Stimulated activated naive CD8-positive, alpha-beta T cell treated with anti-CD3 and anti-CD28 coated beads, Interleukin-15, Interleukin-2, amounts not matched to agents 100 U/mL and 50 U/mL, for 24 hours (primary cell): ENCODE data around the gene KRTAP5-5.
A peak's percentile ranks its signal among the peaks of the same experiment; 100 is the strongest.
"Not testable (repeated sequence)": the region's sequence is repeated elsewhere in the genome, so short reads cannot be mapped to it uniquely, and the experiment has no call there.

Experiments
- ATAC-seq: fragments of 150-1000 bp; cut with Tn5 transposase; one replicate; pipeline ENCODE4 v1.10.0; 2021
- DNase-seq: peaks from one replicate; pipeline ENCODE4 v3.0.0; 2021

The KRTAP5-5 gene

GRCh38 chr11:1642288-1643145, 12.9 kb downstream of the KRTAP5-5 start:
- DNase-seq (no peak), ATAC-seq (no peak)

- no peak for ATAC-seq
- DNase-seq, result no peak
Measured at GRCh38 chr11:1643146-1643690, 13.6 kb downstream of the KRTAP5-5 start.

DNA sequence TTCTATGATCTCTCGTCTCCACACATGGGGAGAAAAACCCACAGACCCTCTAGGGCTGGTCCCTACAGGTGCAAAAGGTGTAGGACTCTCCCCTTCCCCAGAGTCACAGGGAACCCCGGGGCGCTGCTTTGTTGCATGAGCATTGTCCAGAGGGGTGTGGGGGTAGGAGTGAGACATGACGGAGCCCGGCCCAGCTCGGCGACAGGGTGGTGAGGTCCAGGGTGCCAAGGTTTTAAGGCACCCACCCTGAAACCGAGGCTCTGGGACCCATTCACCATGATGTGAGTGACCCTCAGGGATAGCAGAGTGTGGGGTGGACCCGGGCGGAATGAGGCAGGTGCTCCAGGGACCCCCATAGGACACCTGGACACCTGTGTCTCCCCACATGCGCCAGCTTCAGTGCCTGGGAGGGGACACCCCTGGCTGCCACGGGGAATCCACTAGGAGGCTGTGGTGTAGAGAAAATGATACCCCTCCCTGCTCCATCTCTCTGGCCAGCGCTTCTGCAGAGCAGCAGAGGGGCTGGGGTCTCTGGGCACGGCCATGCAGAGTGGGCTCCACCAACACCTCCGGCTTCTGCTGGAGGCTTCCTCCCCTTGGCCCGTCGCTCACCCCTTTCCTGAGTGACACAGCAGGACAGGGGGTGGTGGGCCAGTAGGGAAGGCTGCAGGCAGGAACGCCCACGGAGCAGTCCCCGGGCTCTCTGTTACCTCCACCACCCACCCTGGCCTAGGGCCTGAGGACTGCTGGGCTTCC, 15.2 kb downstream of the KRTAP5-5 start:
- DNase-seq (no peak), ATAC-seq (no peak)

DNA sequence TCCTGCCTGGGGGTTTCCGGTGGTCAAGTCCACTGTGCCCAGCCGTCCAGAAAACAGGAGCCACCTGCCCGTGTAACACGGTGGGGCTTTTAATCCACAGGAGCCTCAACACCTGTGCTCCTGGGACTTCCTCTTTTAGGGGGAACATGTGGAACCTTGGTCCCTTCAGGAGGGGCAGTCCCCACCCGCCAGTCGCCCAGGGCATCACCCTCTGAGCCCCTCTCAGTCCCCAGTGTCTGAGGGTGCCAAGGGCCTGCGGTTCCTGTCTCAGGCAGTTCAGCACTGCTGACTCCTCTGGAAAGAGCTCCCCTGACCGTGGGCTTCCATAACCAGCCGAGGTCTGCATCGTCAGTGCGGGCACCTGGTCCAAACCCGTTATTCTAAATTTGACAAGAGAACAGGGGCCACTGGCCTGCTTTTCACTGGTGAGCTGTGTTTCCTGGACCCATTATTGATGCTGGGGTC, 15.8 kb downstream of the KRTAP5-5 start:
- no peak for DNase-seq
- no peak for ATAC-seq

DNA sequence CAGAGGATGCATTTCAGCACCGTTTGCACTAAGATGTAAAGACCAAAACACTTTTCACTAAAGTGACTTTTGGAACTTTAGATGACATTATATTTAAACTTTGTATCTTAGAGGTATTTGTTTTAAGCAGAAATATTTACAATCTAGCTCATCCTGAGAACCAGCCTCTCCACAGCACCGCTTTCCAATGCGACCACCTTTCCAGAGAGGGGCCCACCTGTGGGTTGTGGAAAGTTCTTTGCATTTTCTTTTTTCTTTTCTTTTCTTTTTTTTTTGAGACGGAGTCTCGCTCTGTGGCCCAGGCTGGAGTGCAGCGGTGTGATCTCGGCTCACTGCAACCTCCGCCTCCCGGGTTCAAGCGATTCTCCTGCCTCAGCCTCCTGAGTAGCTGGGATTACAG, 17.0 kb downstream of the KRTAP5-5 start:
- not testable (repeated sequence) for ATAC-seq

DNA sequence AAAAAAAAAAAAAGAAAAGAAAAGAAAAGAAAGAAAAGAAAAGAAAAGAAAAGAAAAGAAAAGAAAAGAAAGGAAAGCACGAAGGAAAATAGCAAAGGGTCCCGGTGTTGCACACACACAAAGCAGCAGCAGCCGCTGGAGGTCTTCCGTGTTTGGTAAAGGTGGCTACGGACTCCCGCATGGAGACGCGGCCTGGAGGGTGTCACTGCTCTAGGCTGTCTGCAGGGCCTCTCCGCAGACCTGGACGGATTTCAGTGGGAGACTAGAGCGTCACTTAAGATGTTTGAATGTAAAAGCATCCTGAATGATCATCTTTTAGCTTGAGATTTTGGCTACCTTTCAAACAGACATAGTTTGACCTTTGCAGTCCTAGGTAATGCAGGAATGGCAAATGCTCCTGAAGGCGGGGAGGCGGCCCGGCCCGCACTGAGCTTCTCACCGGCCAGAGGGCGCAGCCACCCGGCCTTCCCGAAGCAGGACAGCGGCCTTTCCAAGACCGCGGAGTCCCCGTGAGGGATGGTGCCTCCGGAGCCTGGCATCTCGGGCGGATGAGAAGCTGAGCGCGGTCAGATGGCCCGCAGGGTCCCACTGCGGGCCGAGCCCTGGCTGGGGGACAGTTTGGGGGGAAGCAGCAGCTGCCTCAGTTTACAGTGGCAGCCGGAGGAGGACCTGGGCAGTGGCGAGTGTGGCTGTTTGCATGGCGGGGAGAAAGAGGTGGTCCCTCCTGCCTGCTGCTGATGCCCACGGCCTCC, 18.5 kb downstream of the KRTAP5-5 start:
- DNase-seq, result no peak
- ATAC-seq, result no peak

More for the DNA sequence above, 17.0 kb downstream of the KRTAP5-5 start:
- not testable (repeated sequence) for DNase-seq

DNA sequence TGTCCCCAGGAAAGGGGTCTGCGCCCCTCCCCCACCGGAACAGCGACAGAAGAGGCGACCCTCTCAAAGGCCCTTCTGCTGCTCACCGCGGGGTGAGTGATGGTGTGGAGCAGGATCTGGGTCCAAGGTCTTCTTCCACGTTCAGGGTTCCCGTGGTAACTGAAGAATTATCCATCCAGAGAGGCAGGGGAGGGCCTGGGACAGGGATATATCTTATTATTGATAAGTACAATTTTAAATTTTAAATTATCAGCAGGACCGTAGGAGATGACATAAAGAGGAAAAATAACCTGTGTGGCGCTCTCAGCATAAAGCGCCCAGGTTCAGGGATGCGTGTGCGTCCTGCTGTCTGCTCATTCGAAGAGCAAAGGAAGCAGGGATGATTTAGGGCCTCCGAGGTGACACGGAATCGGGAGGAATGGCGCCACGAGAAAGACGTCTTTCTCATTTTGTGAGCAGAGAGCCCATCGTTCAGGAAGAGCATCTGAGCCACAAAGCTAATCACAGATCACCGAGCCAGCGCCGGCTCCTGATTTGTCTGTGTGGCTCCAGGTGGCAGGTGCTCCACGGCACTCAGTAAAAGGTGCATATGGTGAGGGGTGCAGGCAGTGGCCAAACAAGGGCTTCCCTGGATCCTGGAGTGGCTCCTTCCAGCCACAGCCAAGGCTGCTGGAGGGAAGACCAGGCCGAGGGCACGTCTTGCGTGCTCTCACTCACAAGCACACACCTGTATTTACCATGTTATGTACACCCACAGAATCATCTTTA, 19.3 kb downstream of the KRTAP5-5 start:
- no peak for ATAC-seq
- DNase-seq, result no peak

- DNase-seq (no peak), ATAC-seq (no peak)
Measured at GRCh38 chr11:1650034-1650917, 20.7 kb downstream of the KRTAP5-5 start.

DNA sequence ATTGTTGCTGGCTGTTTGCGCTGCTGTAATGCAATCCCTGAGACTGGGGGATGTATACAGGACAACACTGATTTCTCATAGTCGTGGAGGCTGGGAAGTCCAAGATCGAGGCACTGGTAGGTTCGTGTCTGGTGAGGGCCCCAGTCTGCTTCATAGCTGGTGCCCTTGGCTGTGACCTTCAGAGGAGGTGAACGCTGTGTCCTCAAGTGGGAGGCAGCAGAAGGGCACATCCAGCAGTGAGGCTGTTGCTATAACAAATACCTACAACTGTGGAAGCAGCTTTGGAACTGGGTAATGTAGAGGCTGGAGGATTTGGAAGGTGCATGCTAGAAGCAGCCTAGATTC, 21.3 kb downstream of the KRTAP5-5 start:
- no peak for ATAC-seq

GRCh38 chr11:1651411-1651980, 21.9 kb downstream of the KRTAP5-5 start:
- no peak for ATAC-seq

More for the DNA sequence above, 21.3 kb downstream of the KRTAP5-5 start:
- DNase-seq, result no peak

DNA sequence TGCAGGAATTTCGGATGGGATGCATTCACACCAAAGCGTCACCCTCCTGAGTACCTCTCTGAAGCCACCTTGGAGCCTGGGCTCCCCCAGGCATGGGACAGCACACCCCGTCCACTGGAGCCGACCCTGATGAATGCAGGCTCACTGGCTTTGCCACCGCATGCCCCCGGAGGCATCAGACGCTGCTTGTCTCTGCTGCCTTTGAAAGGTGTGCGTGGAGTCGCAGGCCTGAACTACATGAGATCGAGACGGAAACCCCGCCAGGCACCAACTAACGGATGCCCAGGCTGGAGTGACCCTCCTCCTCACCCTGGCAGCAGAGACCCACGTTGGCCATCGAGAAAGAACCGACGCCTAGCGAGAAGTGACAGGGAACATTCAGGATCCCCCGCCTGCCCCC, 22.5 kb downstream of the KRTAP5-5 start:
- ATAC-seq, result no peak
- no peak for DNase-seq

More at GRCh38 chr11:1651411-1651980, 21.9 kb downstream of the KRTAP5-5 start:
- DNase-seq, result no peak

DNA sequence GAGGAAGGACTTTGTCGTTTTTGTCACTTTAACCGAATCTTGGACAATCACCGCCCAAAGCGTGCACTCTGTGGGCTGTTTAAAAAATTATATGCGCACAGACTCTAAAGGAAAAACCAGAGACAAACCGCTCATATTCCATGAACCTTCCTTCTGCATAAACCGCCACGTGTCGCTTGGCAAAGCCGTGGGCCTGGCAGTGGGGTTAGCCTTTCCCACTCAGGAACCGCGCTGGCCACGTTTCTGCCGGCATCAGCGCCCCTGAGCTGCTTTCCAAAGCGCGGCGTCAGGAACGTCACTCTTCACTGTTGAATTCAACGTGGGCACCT, 22.8 kb downstream of the KRTAP5-5 start:
- ATAC-seq (no peak), DNase-seq (no peak)

DNA sequence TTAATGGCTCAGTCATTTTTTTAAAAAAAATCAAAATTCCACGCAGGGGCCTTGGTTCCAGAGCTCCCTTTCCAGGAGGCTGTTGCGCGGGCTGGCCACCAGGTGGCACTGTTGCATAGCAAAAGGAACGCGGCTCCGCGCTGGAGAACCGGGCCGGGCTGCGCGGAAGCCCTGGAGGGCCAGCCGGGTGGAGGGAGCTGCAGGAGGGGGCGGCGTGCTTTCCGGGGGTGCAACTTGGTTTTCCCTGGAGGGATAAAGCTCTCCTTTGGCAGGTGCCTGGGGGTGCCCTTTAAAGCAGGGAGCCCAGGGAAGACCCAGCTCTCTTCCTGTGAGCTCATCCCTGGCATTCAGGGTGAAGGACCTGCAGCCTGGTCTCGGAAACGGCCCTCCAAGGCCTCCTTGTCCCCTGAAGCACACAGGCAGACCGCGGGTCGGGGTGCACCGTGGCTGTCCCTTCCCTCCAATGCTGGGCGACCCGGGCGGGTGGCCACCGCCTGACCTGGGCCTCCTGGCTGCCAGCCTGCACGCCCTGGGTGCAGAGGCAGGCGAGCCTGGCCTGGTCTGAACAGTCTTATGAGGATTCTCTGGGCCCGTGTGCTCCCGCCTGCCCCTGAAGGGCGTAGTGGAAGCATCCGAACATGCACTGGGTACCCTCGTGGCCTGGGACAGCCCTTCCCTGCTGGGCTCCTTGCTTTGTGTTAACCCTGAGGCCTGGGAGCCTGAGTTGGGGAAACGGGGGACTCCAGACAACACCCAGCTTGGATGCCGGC, 23.4 kb downstream of the KRTAP5-5 start:
- DNase-seq (peak; percentile 83), ATAC-seq (peak; percentile 77)

- no peak for ATAC-seq
- no peak for DNase-seq
Measured at GRCh38 chr11:1653541-1654387, 24.2 kb downstream of the KRTAP5-5 start.

- ATAC-seq, result no peak
- no peak for DNase-seq
Measured at GRCh38 chr11:1654388-1655167, 25.0 kb downstream of the KRTAP5-5 start.

- no peak for DNase-seq
- ATAC-seq, result no peak
Measured at GRCh38 chr11:1655168-1656060, 25.8 kb downstream of the KRTAP5-5 start.

DNA sequence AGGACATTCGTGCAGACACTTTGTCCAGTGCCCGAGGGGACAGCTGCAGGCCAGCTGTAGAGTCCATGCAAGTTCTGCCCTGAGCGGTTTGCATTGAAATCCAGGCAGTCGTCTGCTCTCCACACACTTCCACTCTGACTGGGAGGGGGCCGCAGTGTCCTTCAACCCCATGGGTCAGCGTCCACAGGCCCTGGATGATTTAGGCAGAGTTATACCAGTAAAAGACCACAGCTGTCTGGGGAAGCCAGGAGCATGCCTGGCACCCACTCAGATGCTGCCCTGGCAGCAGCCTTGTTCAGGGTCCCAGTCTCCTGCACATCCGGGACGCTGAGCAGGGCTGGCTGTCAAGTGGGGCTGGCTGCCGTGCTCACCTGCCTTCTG, 26.5 kb downstream of the KRTAP5-5 start:
- no peak for ATAC-seq
- no peak for DNase-seq
